Mesenteric fat pad (tissue), 1 donor: Measurements from ENCODE around the gene TSPAN3. TPM values are rescaled to one million over a fixed set of nuclear protein-coding genes. Genes with fewer than 3 reads are reported as not detected.
A peak's percentile ranks its signal among the peaks of the same experiment; 100 is the strongest.

ENCODE experiments used
- DNase-seq: peaks from one replicate; pipeline ENCODE4 v3.0.0-alpha.2; 2020; ENCODE audit warnings: low spot score
- total RNA-seq: library from RNA; stranded (reverse); fragmentation: NEBNext Ultra II Directional; extraction: Animal tissue kit (Norgen Biotek cat#: 25700); gene quantifications from one replicate; pipeline ENCODE4 v1.2.1, GENCODE V29; 2021
- donor health status: DM: yes; HTN: yes; CAD: no.

TSPAN3 gene
- total RNA-seq, 1 donor from 2014 or later, result 558 TPM

DNA sequence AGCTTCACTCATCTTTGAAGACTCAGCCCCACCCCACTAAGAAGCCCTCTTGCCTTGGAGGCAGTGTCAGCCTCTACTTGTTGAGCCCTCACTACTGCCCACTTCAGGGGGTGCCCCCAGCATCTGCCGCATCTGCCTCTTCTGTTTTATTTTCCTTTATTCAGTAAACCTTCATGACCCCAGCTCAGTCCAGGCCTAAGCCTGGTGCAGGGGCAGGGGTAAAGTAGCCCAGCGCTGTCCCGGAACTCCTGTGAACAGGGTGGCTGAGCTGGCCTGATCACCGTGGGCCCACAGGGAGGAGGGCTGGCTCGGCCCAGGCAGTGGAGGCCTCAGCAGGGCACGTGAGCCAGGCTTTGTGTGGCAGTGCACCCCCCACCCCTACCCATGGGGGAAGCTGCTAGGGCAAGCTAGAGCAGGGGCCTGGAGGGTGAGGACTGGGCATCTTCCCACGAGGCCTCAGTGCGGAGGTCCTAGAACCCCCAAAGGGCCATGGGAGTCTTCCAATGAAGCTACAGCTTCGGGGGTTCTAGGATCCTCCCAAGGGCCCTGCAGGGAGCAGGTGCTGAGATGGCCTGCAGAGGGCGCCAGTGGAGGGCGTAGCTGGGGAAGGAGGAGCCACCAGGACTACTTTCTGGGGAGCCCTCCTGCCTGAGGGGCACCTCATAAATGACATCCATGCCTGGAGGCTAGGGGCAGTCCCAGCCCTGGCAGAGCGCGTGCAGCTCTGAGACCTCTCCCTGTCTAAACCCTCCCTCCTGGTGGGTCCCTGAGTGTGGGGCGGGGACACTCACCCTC, 36.0 kb downstream of the TSPAN3 start:
- DNase-seq, result peak; percentile 86

DNA sequence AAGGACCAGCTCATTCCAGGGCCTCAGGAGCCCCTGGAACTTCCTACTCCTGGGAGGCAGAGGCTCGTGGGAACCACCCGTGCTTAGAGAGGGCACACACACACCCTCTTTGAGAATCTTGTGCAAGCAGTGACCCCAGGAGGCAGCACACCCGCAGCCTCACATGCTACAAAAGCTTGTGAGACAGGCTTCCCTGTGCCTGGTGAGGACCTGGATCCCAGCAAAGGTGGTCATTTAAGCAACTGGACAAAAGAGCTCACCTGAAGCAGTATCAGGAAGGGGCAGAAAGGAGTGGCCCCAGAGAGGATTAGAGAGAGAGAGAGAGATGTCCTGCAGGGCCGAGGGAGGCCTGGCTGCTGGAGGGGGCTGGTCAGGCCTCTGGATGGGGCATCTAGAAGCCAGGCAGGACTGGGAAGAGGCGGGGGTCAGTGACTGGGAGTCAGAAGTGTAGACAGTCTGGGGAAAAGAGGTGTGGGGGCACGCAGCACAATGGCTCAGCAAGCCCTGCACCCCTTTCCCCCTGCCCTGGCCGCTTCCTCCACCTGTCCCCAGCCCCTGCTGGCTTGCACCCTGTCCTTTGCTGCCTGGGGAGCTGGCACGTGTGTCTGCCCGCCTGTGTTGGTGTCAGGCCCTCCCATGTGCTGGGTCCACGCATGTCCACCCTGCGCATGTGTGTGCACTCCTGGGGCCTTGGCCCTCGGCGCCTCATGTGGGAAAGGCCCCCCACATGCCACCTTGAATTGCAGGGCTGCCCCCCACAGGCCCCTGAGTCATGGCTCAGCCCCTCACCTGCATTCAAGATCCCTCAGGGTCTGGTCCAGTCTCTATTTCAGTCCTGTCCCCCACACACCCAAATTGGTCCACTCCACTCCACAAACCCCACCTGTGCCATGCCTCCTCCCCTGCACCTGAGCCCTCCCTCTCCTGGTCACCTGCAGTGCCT, 36.9 kb downstream of the TSPAN3 start:
- DNase-seq, result peak; percentile 84

DNA sequence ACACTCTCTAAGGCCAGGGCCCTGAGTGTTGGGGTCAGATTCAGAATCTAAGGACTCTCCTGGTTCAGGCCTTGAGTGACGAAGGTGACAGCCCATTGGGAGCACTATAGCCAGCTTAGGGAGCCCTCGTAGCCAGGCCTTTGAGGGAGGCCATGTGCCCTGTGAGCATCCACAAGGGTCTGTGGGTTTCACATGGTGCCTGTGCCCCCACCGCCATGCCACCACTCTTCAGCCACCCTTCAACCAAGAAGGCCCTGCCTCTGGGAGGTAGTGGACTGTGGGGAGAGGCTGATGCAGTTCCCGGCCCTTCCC, 37.5 kb downstream of the TSPAN3 start:
- DNase-seq, result no peak

DNA sequence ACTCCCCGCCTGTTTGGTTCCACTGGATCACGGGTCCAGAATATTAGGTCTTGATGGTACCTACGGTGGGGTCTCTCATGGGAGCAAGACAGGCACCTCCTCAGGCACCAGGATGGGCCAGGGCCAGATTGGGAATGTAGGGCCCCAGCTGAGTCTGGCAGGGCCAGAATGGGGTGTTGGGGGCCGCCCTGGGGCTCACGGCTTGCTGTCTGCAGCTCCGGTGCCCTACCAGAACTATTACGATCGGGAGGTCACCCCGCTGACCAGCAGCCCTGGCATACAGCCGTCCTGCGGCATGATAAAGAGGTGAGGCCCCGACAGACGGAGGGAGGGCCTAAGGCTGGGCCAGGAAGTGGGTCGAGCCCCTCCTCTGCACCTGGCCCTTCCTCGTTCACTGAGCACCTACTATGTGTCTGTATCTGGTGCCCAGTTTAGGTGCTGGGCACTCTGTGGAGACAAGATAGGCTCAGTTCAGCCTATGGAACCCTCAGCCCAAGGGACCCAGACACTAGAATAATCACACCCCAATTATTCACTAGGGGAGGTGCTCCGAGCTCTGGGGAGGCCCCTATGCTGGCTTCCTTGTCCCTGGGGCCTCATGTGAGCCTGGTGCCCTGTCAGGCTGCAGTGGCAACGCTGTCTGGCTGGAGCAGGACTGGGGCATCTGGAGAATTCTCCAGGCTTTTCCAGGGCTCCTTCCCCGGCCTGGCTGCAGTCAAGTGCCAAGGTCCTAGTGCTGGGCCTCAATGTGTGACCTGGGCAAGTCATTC, 38.1 kb downstream of the TSPAN3 start:
- DNase-seq, result peak; percentile 87

DNA sequence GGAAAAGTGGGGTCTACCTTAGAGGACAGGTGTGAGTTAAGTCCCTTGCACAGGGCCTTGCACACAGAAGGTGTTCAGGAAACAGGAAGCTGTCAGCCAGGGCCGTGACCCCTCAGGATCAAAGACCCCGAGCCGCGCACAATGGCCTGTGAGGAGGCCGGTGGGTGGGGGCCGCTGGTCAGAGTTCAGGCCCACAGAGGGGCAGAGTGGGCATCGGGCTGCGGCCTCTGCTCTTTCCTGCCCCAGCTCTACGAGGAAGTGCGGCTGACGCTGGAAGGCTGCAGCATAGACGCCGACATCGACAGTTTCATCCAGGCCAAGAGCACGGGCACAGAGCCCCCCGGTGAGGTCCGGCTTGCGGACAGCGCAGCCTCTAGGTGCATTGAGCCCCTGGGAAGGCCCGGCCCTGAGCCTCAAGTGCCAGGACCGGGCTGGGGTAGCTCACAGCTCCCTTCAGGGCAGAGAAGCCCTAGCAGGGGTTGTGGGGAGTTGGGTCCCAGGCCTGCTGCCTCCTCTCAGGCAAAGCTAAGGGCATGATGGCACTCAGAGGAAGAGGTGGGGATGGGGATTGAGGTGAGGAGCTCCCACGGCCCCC, 38.8 kb downstream of the TSPAN3 start:
- peak; percentile 79 for DNase-seq

DNA sequence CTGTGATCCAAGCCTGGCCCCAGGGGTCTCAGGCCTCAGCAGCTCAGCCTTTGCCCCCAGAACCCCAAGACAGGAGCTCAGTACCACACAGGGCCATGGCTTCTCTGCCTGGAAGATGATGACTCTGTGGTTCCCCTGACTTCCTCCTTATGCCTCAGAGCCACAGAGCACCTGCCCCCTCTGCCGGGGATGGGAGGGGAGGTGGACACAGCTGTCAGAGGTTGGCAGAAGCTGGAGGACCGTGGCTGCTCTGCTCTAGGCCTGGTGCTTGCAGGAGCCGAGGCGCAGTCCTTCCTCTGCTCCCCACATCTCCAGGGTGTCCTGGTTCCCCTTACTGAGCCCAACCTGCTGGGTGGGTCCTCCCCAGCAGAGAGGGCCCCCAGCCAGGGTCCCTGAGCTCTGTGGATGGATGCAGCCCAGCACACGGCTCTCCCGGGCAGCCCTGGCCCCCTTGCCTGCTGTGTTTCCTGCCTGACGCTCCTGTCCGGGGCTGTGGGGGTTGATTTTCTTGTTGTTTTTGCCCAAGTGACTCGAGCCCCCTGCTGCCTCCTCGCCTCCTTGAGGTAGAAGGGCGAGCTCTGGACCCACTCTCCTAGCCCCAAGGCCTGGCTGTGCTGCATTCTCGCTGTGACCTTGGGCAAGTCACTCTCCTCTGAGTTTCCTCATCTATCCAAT, 39.4 kb downstream of the TSPAN3 start:
- DNase-seq, result peak; percentile 82

DNA sequence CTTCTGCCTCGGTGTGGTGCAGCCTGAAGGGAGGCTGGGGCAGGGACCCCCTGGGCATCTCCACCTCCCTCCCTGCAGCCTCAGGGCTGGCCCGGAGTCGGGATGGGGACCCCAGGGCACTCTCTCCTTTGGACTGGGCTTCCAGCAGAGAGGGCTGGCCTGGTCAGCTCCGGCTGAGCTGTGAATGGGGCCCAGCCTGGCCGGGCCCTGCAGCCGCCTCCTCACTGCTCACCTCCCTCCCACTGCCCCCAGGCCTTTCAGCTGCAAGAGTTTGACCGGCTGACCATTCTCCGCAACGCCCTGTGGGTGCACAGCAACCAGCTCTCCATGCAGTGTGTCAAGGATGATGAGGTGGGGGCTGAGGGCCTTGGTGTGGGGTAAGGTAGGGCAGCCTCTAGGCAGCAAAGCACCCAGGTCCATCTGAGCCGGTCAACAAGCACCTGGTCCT, 40.0 kb downstream of the TSPAN3 start:
- DNase-seq, result no peak

DNA sequence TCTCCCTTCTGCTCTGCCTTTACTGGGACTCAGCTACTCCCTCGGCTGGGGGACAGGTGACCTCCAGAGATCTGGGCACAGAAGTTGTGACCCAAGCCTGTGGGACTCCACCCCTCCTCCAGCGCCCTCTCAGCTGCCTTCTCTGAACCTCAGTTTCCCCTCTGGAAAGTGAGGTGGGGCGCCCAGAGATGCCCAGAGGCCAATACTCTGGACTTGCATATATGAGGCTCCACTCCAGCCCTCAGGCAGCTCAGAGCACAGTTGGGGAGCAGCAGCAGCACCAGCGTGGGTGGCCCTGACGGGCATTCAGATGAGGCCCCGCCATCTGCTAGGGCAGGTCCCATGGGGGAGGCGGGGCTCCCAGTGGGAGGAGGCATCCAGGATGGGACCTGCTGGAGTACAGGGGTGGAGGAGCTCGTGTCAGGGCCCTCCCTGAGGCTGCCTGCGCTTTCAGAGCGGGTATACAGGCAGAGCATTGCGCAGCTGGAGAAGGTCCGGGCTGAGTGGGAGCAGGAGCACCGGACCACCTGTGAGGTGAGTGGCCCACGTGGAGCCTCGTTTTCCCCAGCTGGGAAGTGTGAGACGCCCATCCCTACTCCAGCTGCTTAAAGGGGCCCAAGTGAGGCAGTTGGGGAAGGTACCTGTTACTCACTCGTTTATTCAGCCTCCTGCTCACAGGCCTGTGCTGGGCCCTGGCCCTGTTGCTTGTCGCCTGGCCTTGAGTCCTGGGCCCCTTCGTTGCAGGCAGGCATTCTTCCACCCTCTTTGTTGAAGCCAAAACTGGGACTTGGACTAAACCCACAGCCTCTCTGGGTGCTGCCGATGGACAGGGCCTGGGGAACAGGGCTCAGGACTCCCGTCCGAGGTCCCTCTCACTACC, 40.6 kb downstream of the TSPAN3 start:
- peak; percentile 87 for DNase-seq

DNA sequence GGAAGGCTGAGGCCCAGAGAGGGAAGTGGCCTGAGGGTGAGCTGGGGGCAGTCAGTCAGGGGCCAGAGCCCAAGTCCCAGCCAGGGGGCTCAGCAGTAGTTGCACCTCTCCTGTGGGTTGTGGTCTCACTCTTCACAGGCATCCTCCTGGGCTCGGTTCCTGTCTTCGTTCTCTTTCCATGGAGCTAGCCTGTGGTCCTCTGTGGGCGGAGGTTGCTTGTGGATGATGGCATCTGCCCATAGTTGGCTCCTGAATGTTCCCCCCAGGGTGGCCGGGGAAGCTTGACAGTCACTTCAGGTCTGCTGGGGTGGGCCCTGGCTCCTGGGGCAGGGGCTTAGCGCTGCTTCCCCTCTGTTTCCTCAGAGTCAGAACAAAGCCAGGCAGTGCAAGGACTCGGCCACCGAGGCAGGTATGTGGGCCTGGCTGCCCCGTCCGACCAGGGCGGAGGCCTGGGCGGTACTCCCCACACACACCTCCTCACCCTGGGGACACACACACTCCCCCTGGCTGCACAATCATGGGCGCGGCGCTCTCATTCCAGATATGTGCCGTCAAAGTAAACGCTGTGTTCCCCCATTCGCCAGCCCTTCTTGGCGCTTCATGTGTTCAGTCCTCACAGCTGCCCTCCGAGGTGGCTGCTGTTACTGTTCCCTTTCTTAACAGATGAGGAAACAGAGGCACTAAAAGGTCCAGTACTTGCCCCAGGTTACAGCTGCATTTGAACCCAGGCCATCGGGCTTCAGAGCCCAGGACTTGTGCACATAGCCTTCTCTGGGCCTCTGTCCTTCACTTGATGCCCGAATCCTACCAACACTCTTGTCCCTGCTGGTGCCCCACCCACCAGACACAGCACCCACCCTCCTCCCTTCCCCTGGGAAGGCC, 41.5 kb downstream of the TSPAN3 start:
- DNase-seq, result peak; percentile 84

DNA sequence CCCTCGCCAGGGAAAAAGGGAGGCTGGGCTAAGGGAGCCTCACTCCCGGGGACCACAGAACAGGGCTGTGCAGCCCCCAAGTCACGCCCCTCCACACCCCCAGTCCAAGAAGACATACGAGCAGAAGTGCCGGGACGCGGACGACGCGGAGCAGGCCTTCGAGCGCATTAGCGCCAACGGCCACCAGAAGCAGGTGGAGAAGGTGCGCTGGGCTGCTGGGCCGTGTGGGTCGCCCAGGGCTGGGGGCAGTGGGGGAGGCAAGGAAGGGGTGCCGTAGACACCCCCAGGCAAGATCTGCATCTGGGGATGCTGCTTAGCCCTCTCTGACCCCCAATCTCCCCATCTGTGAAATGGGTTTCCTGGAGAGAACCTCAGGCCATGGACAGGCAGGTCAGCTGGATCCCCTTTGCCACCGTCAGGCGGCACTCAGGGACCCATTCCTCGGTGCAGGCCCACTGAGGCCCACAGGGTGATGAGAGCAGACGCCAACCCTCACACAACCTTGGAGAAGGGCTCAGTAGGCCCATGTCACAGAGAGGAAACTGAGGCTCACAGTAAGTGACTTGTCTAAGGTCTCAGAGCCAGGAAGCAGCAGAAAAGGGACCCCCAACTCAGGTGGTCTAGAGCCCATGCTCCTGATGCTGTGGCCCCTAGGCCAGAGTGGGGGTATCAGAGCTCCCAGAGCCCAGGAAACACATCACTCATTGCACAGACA, 42.3 kb downstream of the TSPAN3 start:
- DNase-seq, result no peak

DNA sequence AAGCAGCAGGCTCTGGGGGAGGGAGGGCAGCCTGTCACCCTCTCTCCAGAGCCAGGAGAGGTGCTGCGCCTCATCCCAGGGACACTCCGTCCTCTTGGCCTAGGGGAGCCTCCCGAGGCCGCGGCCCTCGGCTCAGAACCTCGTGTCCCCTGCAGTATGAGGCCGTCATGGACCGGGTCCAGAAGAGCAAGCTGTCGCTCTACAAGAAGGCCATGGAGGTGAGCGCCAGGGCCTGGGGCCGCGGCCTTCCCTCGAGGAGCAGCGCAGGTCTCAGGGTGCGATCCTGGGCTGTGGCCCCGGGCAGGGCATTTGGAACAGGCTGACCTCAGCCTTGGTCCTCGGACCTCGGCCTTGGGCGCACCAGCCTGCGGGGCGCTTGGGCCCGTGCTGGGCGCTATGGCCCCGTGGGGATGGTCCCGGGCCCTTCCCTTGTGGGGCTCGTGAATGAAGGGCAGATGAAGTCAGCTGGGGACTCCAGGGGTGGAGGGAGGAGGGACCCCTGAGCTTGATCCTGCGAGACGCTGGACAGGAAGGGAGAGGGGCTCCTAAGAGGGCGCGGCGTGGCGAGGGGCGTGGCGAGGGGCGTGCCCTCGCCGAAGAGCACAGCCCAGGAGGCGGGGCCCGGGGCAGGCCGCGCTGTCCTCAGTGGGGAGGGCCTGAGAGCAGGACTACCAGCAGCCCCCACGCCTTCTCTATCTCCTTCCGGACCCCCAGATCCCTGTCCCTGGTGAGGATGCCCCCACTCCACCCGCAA, 43.0 kb downstream of the TSPAN3 start:
- peak; percentile 81 for DNase-seq

DNA sequence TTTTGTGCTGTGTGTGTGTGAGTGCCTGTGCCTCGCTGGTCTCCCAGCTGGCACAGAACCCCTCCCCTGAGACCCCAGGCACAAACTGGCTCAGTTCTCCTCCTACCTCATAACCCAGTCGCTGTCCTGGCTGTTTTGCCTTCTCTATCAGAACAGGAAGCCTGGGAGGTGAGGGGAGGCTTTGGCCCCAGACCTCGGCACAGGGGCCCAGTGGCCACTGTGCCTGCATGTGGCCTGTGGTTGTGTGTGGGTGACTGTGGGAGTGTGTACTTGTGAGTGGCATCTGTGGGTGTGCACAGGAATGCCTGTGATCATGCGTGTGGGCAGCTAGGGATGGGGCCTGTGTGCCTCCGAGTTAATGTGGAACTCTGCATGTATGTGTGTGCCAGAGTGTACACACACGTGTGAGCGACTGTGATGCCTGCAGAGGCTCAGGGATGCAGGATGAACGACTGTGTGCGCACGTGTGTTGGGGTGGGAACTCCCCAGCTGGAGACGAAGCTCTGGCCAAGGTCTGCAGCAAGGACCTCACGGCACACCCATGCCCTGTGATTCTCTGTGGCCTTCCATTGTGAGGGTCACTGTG, 43.7 kb downstream of the TSPAN3 start:
- peak; percentile 77 for DNase-seq

DNA sequence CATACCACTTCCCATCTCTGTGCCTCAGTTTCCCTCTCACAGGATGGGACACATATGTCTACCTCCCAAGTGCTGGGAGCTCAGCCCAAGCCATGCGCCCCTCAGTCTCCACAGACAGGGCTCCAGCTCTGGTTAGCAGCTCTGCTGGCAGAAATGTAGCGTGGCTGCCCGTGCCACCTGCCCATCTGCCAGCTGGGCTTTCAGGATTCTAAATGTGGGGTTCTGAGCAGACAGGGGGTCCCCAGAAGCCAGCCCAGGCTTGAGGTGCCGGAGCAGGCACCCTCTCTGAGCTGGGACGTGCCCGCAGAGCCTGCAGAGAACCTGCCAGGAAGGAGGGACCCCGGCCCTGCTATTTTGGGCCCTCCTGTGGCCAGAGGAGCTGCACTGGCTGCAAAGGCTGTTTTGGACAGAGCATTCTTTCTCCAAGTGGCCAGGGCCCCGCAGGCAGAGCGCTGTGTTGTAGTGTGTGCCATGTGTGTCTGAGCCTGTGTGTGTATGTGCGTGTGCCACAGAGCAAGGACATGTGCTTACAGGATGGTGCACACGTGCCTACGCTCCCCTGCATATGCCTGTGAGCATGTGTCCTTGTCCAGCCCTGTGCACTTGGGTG, 44.3 kb downstream of the TSPAN3 start:
- DNase-seq, result no peak

DNA sequence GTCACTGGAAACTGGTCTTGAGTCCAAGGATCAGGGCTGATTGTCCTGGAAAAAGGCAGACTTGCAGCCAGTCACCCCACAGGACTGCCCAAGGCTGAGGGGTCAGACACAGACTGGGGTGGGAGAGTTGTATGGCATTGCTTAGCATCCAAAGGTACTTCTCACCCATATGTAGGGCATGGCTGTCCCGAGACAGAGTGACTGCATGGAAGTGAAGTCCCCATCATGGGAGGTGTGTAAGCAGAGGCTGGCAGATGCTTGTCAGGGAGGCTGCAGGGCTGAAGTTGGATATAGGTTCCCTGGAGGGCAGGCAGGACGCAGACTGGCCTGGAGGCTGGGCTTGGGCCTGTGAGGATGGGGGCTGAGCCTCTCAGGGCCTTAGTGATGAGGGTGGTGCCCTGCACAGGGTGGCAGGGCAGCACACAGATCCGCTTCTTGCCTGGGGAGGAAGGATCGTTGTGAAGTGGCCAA, 44.9 kb downstream of the TSPAN3 start:
- DNase-seq, result no peak

DNA sequence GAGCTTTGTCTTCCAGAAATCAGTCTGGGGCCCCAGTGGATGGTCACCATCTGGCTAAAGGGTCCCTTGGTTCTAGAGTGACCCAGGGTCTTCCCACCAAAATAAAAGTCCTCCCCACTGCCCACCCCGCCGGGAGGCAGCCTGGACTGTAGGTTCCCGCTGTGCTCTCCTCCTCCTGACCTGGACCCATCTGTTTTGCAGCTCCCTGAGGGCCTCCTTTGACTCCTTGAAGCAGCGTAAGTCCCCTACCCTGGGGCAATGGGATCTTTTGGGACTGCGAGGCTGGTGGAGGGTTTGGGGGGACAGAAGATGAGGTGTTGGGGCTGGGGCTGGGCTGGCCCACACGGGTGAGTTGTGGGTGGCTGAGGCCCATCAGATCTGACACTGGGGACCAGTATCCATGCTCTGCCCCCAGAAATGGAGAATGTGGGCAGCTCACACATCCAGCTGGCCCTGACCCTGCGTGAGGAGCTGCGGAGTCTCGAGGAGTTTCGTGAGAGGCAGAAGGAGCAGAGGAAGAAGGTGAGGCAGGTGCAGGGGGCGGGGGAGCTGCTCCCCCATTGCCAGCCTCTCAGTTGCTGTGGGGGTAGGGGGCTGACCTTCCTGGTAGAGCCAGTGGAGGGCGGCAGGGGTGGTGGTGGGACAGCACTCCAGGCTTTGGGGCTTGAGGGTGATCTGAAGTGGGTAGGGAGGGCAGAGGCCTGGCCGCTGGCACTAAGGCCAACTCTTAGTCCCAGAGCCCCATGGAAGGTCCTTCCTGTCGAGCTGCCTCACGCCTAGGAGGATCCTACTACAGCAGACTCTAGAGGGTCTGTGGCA, 45.6 kb downstream of the TSPAN3 start:
- peak; percentile 60 for DNase-seq
